D721Med (cell line): ENCODE measurements around the gene CREBL2.

Experiments used
- DNase-seq: peaks from one replicate; pipeline ENCODE4 v3.0.0; 2011; ENCODE audit warnings: low spot score; ENCODE audit not compliant: insufficient read length
- FAIRE-seq: peaks from 2 replicates; lab custom pipeline; 2011; peaks lifted over from hg19 to GRCh38; lab: Jason Lieb, UNC
- CTCF ChIP-seq: IDR thresholded peaks from 2 replicates; pipeline ENCODE4 v1.5.1; 2012; ENCODE audit warnings: mild to moderate bottlenecking, control low read depth; ENCODE audit not compliant: insufficient read depth; ENCODE audit errors: missing control alignments

Gene CREBL2

GRCh38 chr12:12653922-12654321 is 42.2 kb downstream of the CREBL2 start:
- no peak for FAIRE-seq
- TF ChIP-seq CTCF: no peak

GRCh38 chr12:12654691-12655460 is 43.2 kb downstream of the CREBL2 start:
- DNase-seq: no peak
- no peak for FAIRE-seq
- no peak for TF ChIP-seq CTCF

More at GRCh38 chr12:12653922-12654321, 42.2 kb downstream of the CREBL2 start:
- DNase-seq: no peak

- no peak for FAIRE-seq
- no peak for TF ChIP-seq CTCF
These were observed 48.5 kb downstream of the CREBL2 start for GRCh38 chr12:12660201-12660600.

GRCh38 chr12:12661086-12661856 is 49.6 kb downstream of the CREBL2 start:
- no peak for DNase-seq
- no peak for TF ChIP-seq CTCF
- FAIRE-seq: no peak

More at GRCh38 chr12:12660201-12660600, 48.5 kb downstream of the CREBL2 start:
- DNase-seq: no peak

GRCh38 chr12:12663644-12664294 is 52.1 kb downstream of the CREBL2 start:
- no peak for TF ChIP-seq CTCF
- FAIRE-seq (no peak), DNase-seq (no peak)

GRCh38 chr12:12665194-12665593 is 53.5 kb downstream of the CREBL2 start:
- DNase-seq (no peak), FAIRE-seq (no peak)
- TF ChIP-seq CTCF: no peak
